Measurements from ENCODE around the gene ZNF124.
"Not testable (repeated sequence)": the region's sequence is repeated elsewhere in the genome, so short reads cannot be mapped to it uniquely, and the experiment has no call there.

ZNF124 gene

DNA sequence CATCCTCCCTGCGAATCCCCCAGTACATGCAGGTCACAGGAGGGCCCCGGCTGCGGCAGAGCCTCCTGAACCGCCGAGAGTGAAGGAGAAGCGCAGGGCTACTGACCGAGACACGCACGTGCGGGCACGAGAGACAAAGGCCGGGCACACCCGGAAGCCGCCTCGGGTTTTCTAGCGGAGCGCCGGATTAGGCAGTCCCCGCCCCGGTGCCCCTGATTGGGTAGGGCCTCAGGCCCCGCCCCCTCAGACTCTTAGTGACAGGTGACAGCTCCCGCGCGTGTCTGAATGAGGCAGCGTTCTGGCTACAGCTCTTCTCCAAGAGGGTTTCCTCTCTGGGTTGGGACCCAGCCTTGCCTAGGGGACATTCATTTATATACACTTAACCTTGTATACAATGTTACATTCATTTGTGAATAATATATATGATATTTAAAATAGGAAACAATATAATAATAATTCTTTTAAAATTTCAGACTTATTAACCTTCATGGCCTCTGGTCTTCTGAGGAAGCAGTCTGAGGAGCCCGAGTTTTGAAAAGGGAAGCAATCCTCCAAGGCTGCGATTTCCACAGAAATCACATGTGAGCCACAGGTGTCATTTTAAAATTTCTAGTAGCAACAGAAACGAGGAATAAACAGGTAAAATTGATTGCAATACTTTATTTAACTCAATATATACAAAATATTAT is at the start of gene ZNF124:
TSS of gene ZNF124 (minus strand) at position 146 of the 689 bp plus-strand sequence. CDS start at position 3, 143 bp downstream.
- DNase-seq (ENCODE audit: low spot score), result not testable (repeated sequence)

GRCh38 chr1:247220280-247220679 is 48.5 kb upstream of the ZNF124 start:
- not testable (repeated sequence) for DNase-seq (ENCODE audit: low spot score)

DNA sequence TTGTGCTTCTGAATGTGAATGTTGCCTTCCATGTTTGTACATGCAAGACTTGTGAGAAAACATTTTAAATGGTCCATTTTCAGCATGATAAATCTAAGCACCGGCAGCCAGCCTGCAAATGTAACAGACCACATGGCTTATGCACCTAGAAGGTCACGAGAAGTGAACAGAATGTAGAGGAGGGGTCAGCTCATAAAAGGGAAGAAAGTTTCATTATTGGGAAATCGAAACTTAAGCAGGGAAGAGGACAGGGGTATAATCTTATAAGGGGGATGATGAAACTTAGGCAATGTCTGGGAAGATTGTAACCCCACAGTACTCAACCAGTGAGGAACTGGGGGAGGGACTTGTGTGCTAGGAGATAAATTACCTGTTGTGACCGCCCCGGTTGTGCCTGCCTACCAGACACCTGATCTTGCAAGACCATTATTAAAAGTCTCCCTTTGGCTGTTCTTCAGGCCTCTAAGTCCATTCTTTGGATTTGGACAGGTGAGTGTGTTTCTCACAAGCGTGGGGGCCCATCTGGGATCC is 46.4 kb upstream of the ZNF124 start:
- DNase-seq (ENCODE audit: low spot score), result no peak

GRCh38 chr1:247216261-247216660 is 44.4 kb upstream of the ZNF124 start:
- no peak for DNase-seq (ENCODE audit: low spot score)

DNA sequence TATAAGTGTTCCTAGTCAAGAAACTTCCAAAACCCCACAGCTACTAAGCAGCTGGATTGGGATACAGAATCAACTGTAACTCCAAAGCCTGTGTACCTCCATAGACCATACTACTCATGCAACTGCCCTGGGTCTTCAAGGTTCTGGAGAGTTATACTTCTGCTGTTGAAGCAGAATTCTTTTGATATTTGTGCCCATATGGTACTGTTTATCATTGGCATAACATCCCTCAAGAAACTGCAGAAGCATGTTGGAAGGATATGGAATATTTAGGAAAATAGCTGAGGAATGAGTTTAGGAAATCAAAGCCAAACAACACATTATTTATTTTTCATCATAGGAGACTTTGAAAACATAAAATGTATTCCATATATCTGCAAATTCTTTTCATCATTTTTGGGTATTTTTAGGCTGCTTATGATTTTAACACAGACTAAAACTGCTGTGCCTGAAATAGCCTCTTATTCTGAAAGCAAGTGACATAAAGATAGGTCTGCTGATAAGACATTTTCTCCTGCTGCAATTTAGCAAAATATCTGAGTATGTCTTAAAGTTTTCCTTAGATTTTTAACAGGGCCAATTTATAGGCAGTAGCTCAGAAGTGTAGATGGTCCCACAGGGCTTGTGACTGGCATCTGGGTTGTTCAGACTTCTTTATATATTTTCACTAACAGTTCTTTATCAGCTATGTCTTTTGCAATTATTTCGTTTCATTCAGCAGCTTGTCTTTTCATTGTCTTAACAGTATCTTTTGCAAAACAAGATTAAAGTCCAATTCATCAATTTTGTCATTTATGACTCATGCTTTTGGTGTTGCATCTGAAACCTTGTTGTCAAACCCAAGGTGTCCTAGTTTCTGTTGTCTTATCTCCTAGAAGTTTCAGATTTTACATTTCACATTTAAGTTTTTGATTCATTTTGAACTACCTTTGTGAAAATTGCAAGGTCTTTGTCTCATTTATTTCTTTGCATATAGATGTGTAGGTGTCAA is 41.1 kb upstream of the ZNF124 start:
- no peak for DNase-seq (ENCODE audit: low spot score)

DNA sequence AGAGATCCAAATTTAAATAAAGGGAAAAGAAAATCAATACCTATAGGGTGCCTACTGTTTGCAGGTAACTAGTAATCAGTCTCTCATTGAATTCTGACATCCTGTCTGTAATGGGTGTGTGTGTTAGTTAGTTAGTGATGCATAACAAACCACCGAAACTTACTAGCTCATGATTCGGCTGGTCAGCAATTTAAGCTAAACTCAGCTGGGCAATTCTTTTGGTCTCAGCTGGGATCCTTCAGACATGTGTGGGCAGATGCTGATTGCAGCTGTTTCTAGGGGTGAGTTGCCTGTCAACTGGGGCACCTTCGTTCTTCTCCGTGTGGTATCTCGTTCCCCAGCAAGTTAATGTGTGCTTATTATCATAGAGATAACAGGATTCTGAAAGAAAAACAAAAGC is 40.2 kb upstream of the ZNF124 start:
- DNase-seq (ENCODE audit: low spot score), result no peak

- no peak for DNase-seq (ENCODE audit: low spot score)
Measured at GRCh38 chr1:247211339-247211738, 39.5 kb upstream of the ZNF124 start.

DNA sequence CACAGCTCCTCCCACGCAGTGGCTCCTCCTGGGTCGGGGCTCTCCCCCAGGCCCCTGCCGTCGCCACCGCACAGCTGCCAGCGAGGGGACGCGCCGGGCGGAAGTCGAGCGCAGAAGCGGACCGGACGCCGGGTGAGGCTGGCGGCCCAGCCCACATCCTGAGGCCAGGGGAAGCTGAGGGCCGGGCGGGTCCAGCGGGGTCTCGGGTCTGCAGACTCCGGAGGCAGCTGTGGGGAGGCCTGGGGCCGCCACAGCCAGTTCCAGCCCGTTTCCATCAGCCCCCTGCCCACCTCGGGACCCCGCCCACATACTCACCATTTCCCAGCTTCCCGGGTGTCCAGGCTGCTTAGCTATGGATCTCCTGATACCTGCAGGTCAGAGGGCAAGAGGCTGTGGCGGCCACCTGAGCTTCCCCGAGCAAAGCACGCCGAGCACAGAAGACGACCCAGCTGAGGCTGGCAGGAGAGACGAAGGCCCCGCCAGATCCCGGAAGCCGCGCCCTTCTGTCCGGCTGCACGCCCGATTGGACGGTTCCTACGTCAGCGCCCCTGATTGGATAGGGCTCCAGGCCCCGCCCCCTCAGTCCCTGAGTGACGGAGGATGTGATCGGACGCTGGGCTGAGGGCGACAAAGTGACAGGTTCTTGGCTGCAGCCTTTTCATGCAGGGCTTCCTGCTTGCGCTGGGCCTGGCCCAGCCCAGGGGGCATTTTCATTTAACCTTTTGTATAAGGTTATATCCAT is 38.7 kb upstream of the ZNF124 start:
- DNase-seq (ENCODE audit: low spot score), result peak; percentile 99

- no peak for DNase-seq (ENCODE audit: low spot score)
Measured at GRCh38 chr1:247210062-247210375, 38.2 kb upstream of the ZNF124 start.

- DNase-seq (ENCODE audit: low spot score), result no peak
Measured at GRCh38 chr1:247209396-247209795, 37.6 kb upstream of the ZNF124 start.

DNA sequence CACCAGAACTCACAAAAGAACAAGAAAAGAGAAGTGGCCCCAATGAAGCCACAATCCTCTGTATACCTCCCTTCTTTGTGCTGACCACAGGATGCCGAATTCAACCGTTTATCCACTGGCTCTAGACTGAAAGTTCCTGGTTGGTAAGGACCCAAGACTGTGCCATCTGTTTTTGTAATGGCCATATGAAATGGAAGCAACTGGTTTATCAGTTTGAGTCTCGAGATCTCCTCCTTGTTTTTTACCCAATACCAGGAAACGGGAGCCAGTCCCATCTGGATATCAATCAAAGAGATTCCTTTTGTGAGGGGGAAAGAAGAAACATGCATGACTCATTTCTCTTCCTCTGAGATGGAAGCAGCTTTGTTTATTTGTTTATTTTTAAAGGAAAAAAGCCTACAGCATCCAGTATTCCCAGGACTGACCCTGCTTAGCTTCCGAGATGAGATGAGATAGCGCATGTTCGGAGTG is 32.4 kb upstream of the ZNF124 start:
- no peak for DNase-seq (ENCODE audit: low spot score)

GRCh38 chr1:247198781-247199180 is 27.0 kb upstream of the ZNF124 start:
- DNase-seq (ENCODE audit: low spot score), result no peak

GRCh38 chr1:247193958-247194357 is 22.1 kb upstream of the ZNF124 start:
- DNase-seq (ENCODE audit: low spot score), result no peak

DNA sequence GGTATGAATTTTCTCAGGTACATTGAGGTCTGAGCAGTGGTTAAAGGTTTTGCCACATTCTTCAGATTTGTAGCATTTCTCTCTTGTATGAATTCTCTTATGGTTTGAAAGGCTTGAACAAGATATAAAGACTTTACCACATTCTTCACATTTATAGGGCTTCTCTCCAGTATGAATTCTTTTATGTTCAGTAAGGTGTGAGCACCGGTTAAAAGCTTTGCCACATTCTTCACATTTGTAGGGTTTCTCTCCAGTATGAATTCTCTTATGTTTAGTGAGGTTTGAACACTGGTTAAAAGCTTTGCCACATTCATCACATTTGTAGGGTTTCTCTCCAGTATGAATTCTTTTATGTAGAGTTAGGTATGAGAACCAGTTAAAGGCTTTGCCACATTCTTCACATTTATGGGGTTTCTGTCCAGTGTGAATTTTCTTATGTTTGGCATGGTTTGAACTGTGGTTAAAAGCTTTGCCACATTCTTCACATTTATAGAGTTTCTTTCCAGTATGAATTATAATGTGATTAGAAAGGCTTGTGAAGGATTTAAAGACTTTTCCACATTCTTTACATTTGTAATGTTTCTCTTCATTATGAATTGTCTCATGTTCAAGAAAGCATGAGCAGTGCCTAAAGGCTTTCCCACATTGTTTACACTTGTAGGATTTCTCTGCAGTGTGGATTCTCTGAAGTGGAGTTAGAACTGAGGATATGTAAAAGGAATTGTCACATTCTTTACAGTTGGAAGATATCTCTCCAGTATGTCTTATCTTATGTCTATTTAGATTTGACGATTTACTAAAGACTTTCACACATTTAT is 18.4 kb upstream of the ZNF124 start:
- DNase-seq (ENCODE audit: low spot score), result no peak

DNA sequence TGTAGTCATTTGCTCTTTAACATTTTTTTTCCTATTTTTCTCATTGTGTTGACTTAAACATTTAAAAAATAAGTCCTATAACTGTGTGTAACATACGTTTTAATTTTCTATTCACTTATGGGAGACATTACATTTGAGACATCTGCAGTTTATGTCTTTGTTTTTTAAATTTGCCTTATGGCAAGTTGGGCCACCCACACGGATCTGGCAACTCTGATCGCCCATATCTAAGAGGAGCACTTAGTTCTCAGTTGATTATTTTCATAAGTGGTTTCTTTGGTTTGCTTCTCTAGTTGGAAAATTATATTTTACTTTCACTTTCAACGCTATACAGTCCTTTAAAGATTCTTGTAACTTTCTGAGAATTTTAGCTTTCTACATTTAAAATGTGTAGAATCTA is 13.8 kb upstream of the ZNF124 start:
- DNase-seq (ENCODE audit: low spot score), result no peak

GRCh38 chr1:247184254-247184653 is 12.4 kb upstream of the ZNF124 start:
- no peak for DNase-seq (ENCODE audit: low spot score)

DNA sequence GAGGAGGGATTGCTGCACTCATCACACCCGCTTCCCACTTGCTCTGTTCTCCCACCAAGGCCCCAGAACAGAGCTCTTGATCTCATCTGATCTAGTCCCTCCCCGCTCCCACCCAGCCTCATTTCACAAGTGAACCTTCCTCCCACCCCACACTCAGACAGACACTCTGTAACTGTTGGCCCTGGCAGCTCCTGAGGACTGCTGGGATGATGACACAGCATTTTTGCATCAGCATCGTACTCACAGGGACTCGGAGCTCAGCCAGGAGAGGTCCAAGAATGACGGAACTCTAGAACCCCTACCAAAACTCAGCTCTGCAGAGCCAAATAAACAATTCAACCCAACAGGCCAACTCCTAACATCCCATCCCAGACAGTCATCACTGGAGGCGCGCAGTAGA is 11.2 kb upstream of the ZNF124 start:
- DNase-seq (ENCODE audit: low spot score), result no peak

DNA sequence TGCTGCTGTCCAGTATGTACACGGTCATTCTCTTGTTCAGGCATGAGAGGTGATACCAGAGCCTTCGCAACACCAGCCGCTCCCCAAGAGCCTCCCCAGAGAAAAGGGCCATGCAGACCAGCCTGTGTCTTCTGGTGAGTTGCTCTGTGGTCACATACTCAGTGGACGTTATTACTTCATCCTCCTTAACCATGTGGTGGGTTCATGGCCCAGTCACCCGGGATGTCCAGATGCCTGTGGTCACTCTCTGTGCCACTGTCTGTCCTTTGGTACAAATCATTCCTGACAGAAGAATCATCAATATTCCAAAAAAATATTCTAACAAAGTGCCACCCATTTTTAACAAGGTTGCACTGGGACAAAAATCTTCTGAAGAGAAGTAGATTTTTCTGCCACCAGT is 8.8 kb upstream of the ZNF124 start:
- DNase-seq (ENCODE audit: low spot score), result no peak

DNA sequence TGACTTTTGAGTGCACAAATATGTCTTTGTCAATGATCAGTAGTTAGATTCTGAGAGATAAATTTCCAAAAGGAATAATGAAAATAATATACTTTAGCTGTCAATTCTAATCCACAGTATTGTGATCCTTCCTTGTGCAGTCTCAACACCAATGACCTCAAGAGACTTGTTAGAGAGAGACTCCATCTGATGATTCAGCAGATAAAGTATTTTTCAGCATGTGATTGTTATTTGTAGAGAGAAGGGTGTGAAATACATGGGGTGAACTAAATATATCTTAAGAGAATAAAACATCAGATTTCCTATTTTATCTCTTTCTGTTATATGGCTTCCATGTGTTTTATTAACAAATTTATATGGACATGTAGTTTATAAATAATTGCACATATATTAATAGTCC is 5.9 kb upstream of the ZNF124 start:
- no peak for DNase-seq (ENCODE audit: low spot score)

GRCh38 chr1:247175458-247175857 is 3.6 kb upstream of the ZNF124 start:
- DNase-seq (ENCODE audit: low spot score), result no peak

- no peak for DNase-seq (ENCODE audit: low spot score)
Measured at GRCh38 chr1:247173431-247173830, 1.6 kb upstream of the ZNF124 start.

Measured in GM03348 (cell line).